ENCODE measurements around the gene SPTSSA.
"Not testable (repeated sequence)": the region's sequence is repeated elsewhere in the genome, so short reads cannot be mapped to it uniquely, and the experiment has no call there.

Gene SPTSSA

GRCh38 chr14:34466691-34467090 lies 4.7 kb upstream of the SPTSSA start:
- DNase-seq = no peak

GRCh38 chr14:34465069-34465859 lies 3.2 kb upstream of the SPTSSA start:
- DNase-seq = no peak

- DNase-seq = no peak
These were observed 1.5 kb upstream of the SPTSSA start for GRCh38 chr14:34463598-34463961.

GRCh38 chr14:34461334-34462131 lies 507 bp downstream of the SPTSSA start:
- peak; percentile 65 for DNase-seq

- no peak for DNase-seq
These were observed 1.2 kb downstream of the SPTSSA start for GRCh38 chr14:34460841-34461240.

- no peak for DNase-seq
These were observed 1.7 kb downstream of the SPTSSA start for GRCh38 chr14:34460295-34460694.

- DNase-seq = no peak
These were observed 4.9 kb downstream of the SPTSSA start for GRCh38 chr14:34457186-34457585.

- no peak for DNase-seq
These were observed 8.8 kb downstream of the SPTSSA start for GRCh38 chr14:34453226-34453625.

- no peak for DNase-seq
These were observed 9.7 kb downstream of the SPTSSA start for GRCh38 chr14:34452258-34452822.

- DNase-seq = no peak
These were observed 11.1 kb downstream of the SPTSSA start for GRCh38 chr14:34450958-34451357.

GRCh38 chr14:34450542-34450915 lies 11.5 kb downstream of the SPTSSA start:
- no peak for DNase-seq

- no peak for DNase-seq
These were observed 12.1 kb downstream of the SPTSSA start for GRCh38 chr14:34449819-34450541.

GRCh38 chr14:34439090-34439489 lies 22.9 kb downstream of the SPTSSA start:
- no peak for DNase-seq

- no peak for DNase-seq
These were observed 23.6 kb downstream of the SPTSSA start for GRCh38 chr14:34438438-34438837.

- DNase-seq = no peak
These were observed 24.3 kb downstream of the SPTSSA start for GRCh38 chr14:34437729-34438080.

- DNase-seq = no peak
These were observed 24.9 kb downstream of the SPTSSA start for GRCh38 chr14:34436960-34437728.

- DNase-seq = no peak
These were observed 25.7 kb downstream of the SPTSSA start for GRCh38 chr14:34436118-34436905.

GRCh38 chr14:34433957-34434356 lies 28.1 kb downstream of the SPTSSA start:
- no peak for DNase-seq

- not testable (repeated sequence) for DNase-seq
These were observed 34.0 kb downstream of the SPTSSA start for GRCh38 chr14:34428102-34428466.

- no peak for DNase-seq
These were observed 35.4 kb downstream of the SPTSSA start for GRCh38 chr14:34426313-34427295.
